Measurements from ENCODE around the gene MRPS14. TPM values are rescaled to one million over a fixed set of nuclear protein-coding genes. Genes with fewer than 3 reads are reported as not detected.

Gene MRPS14
- total and polyA plus RNA-seq, 9 of the 15 experiments (the other 6 are each of a cell fraction or from before 2014, with no cell fraction given) = 38.1 to 231 (median 54.9) TPM

DNA sequence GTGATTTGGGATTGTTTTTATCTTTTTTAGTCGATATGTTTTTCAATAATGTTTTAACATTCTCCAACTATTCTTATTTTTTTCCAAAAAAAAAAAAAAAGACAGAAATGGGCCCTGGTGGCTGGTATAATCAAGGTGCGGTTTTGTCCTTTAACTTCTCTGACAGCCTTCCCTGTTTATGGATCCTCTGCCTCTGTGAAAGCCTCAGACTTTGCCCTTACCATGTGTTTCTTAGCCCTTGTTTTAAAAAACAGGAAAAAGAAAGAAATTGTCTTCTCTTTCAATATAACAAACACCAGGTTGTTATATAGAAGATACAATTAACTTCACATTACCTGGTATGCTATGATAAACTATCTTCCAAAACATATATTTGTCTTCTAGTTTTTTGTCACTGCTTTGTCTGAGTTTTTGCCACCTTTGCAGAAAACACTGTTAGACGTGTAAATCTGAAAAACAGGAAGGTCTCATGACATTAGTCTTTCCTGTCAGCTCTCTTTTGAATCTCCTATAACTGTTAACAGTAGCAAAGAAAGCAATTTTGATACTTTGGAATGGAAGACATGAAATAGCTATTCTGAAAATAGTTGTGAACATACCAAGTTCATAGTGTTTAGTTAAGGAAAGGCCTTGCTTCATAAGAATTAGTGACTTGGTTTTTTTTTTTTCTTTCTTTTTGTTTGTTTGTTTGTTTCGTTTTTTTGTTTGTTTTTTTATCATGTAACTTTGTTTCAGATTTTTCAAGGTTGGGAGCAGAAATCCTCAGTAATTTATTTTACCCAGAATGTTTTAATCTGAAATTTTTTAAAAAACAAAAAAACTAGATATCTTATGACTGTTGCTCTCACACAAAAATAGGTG is 55.1 kb downstream of the MRPS14 start (continued):
- TF ChIP-seq, protein P1, sequence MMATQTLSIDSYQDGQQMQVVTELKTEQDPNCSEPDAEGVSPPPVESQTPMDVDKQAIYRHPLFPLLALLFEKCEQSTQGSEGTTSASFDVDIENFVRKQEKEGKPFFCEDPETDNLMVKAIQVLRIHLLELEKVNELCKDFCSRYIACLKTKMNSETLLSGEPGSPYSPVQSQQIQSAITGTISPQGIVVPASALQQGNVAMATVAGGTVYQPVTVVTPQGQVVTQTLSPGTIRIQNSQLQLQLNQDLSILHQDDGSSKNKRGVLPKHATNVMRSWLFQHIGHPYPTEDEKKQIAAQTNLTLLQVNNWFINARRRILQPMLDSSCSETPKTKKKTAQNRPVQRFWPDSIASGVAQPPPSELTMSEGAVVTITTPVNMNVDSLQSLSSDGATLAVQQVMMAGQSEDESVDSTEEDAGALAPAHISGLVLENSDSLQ (IDR thresholded peaks at IDR 0.05) = peak; percentile 16; the same call in 1 of the 2 replicates
- TF ChIP-seq MAFK (IDR thresholded peaks at IDR 0.05; ENCODE audit: low read length) = peak; percentile 49; the same call in 1 of the 2 replicates
- no peak for TF ChIP-seq ZNF143 (CRISPR knock-in tag; IDR thresholded peaks at IDR 0.05)
- TF ChIP-seq, protein P2, sequence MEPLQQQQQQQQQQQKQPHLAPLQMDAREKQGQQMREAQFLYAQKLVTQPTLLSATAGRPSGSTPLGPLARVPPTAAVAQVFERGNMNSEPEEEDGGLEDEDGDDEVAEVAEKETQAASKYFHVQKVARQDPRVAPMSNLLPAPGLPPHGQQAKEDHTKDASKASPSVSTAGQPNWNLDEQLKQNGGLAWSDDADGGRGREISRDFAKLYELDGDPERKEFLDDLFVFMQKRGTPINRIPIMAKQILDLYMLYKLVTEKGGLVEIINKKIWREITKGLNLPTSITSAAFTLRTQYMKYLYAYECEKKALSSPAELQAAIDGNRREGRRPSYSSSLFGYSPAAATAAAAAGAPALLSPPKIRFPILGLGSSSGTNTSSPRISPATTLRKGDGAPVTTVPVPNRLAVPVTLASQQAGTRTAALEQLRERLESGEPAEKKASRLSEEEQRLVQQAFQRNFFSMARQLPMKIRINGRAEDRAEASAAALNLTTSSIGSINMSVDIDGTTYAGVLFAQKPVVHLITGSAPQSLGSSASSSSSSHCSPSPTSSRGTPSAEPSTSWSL (CRISPR knock-in tag; IDR thresholded peaks at IDR 0.05; ENCODE audit: borderline replicate concordance) = no peak
- TF ChIP-seq POLR2B (IDR thresholded peaks at IDR 0.05; ENCODE audit: low read depth, partially characterized antibody) = no peak
- 0 out of 2 replicates have a peak, but pooled peaks have one; percentile 12 for TF ChIP-seq KHSRP (IDR thresholded peaks at IDR 0.05)
- TF ChIP-seq MAFG (tag; conservative IDR thresholded peaks at IDR 0.05) = peak; percentile 41; the same call in 1 of the 2 replicates
- no peak for TF ChIP-seq MIER1 (IDR thresholded peaks at IDR 0.05; ENCODE audit: low read depth)
- TF ChIP-seq CTBP1 (IDR thresholded peaks at IDR 0.05; ENCODE audit: borderline replicate concordance) = no peak

Data from K562 (cell line).